ENCODE measurements around the gene CKMT2.

- TF ChIP-seq POLR2A (IDR thresholded peaks at IDR 0.05), result no peak
- TF ChIP-seq CTCF (IDR thresholded peaks at IDR 0.05), result no peak
- no peak for TF ChIP-seq POLR2AphosphoS5 (IDR thresholded peaks at IDR 0.05)
Measured at GRCh38 chr5:81302596-81302995, 69.5 kb downstream of the CKMT2 start.

All from breast epithelium (tissue), 3 donors.